Left lung (tissue), 10 donors: ENCODE results near the gene TCF7. TPM values are rescaled to one million over a fixed set of nuclear protein-coding genes. Genes with fewer than 3 reads are reported as not detected.

Experiments used
- ATAC-seq: fragments of 200-7000 bp; cut with Tn5 transposase; one replicate; pipeline ENCODE4 v1.9.1; 2020; ENCODE audit warnings: moderate library complexity
- DNase-seq, 4 donors: peaks; one replicate each; pipeline ENCODE4 v3.0.0-alpha.2; 2013 to 2020
- H3K27ac ChIP-seq, 2 donors: fragments of 200-600 bp; sonication (generic) in 1 of 2; one replicate each; pipeline versions ENCODE4 v1.5.0 to v1.8.0; 2020 to 2021
- H3K27me3 ChIP-seq, 2 donors: fragments of 200-600 bp; sonication (generic) in 1 of 2; one replicate each; pipeline versions ENCODE4 v1.5.0 to v1.8.0; 2020 to 2021
- H3K36me3 ChIP-seq, 2 donors: fragments of 200-600 bp; sonication (generic) in 1 of 2; one replicate each; pipeline versions ENCODE4 v1.5.0 to v1.8.0; 2020 to 2021
- H3K4me1 ChIP-seq, 2 donors: fragments of 200-600 bp; one replicate each; pipeline ENCODE4 v1.8.0; 2021
- H3K4me3 ChIP-seq, 2 donors: fragments of 200-600 bp; sonication (generic) in 1 of 2; one replicate each; pipeline versions ENCODE4 v1.5.0 to v1.8.0; 2020 to 2021; ENCODE audit warnings: mild to moderate bottlenecking in 1 of 2
- H3K9me3 ChIP-seq, 2 donors: fragments of 200-600 bp; sonication (generic) in 1 of 2; one replicate each; pipeline versions ENCODE4 v1.5.0 to v1.8.0; 2020 to 2021
- intact Hi-C, 2 donors: fragments of 100-400 bp; cut with DNase I; formaldehyde crosslinking; loops; one replicate each; pipeline versions ENCODE4 v1.11.2 to v1.14.2; 2022
- polyA plus RNA-seq, 6 donors: library from polyadenylated mRNA; unstranded; fragments of 120-200 nt; gene quantifications; one replicate each; pipeline ENCODE4 v1.2.1, GENCODE V29; 2013; ENCODE audit not compliant: insufficient read length in 6 of 6
- total RNA-seq, 2 donors: library from RNA; stranded (reverse); fragmentation: NEBNext Ultra II Directional; extraction: Animal tissue kit (Norgen Biotek cat#: 25700); gene quantifications; one replicate each; pipeline ENCODE4 v1.2.1, GENCODE V29; 2021
- TF ChIP-seq, protein P1 (sequence below), 2 donors: fragments of 200-600 bp; sonication (generic) in 1 of 2; IDR thresholded peaks; one replicate each; pipeline versions ENCODE4 v1.5.0 to v1.8.0; 2021; ENCODE audit warnings: antibody characterized with exemption in 2 of 2
- donor health status: DM: no; HTN: yes; CAD: no.
- donor health status: DM: no; HTN: no; CAD: no.

The TCF7 gene
- total and polyA plus RNA-seq, 8 donors, result 4.8 to 18.8 (median 17.4) TPM

DNA sequence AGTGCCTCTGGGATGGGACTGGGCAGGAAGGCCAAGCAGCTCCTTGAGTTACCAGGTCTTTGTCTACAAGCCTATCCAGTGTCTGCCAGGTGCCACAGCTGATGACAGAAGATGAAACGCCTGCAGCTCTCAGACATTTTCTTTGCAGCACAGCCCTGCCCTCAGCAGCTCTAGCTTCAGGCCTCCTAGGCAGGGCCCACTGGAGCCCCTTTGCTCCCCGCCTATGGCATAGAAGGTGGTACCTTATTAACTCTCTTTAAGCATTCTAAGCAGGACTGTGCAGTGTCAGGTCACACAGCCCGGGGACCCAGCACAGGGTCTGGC, 63.6 kb downstream of the TCF7 start:
- intact Hi-C loops, result no loop called here
- ATAC-seq (no peak), DNase-seq (no peak)
- no peaks in the 10 kb centered on the region for H3K27me3 ChIP-seq
- H3K36me3 ChIP-seq, result peaks cover 0 to 8% of the 10 kb centered on the region in 2 donors
- H3K4me1 ChIP-seq, result peaks cover 11 to 35% of the 10 kb centered on the region in 2 donors
- H3K27ac ChIP-seq, result peak overlapping the region in 1 of 2 donors; percentile 99
- TF ChIP-seq, protein P1, sequence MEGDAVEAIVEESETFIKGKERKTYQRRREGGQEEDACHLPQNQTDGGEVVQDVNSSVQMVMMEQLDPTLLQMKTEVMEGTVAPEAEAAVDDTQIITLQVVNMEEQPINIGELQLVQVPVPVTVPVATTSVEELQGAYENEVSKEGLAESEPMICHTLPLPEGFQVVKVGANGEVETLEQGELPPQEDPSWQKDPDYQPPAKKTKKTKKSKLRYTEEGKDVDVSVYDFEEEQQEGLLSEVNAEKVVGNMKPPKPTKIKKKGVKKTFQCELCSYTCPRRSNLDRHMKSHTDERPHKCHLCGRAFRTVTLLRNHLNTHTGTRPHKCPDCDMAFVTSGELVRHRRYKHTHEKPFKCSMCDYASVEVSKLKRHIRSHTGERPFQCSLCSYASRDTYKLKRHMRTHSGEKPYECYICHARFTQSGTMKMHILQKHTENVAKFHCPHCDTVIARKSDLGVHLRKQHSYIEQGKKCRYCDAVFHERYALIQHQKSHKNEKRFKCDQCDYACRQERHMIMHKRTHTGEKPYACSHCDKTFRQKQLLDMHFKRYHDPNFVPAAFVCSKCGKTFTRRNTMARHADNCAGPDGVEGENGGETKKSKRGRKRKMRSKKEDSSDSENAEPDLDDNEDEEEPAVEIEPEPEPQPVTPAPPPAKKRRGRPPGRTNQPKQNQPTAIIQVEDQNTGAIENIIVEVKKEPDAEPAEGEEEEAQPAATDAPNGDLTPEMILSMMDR (IDR thresholded peaks at IDR 0.05), result no peak
- H3K4me3 ChIP-seq, result peak overlapping the region in 1 of 2 donors; percentile 88
- H3K9me3 ChIP-seq, result no peaks in the 10 kb centered on the region

DNA sequence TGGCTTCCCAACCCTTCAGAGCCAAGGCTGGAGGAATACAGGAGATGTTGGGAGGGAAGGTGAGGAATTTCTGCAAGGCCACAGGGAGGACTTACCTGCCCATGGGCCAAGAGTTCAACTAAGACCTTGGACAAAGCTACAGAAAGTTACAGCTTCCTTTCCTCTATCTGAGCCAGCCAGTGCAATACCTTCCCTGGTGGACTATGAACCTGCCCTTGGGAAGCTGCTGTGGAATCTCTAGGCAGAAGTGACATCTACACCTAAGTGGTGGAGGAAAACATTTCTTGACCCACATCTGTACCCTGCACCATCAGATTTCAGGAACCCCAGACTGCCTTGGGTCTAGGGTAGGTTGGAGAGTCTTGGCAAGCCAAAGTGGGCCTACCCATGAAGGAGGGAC, 69.0 kb downstream of the TCF7 start:
- H3K4me1 ChIP-seq, result no peaks in the 10 kb centered on the region
- H3K36me3 ChIP-seq, result no peaks in the 10 kb centered on the region
- intact Hi-C loops, result loop anchor here in 1 of 2 donors (10.0 kb wide), 1 partner anchor 101 kb away; no protein-coding TSS in a partner anchor

DNA sequence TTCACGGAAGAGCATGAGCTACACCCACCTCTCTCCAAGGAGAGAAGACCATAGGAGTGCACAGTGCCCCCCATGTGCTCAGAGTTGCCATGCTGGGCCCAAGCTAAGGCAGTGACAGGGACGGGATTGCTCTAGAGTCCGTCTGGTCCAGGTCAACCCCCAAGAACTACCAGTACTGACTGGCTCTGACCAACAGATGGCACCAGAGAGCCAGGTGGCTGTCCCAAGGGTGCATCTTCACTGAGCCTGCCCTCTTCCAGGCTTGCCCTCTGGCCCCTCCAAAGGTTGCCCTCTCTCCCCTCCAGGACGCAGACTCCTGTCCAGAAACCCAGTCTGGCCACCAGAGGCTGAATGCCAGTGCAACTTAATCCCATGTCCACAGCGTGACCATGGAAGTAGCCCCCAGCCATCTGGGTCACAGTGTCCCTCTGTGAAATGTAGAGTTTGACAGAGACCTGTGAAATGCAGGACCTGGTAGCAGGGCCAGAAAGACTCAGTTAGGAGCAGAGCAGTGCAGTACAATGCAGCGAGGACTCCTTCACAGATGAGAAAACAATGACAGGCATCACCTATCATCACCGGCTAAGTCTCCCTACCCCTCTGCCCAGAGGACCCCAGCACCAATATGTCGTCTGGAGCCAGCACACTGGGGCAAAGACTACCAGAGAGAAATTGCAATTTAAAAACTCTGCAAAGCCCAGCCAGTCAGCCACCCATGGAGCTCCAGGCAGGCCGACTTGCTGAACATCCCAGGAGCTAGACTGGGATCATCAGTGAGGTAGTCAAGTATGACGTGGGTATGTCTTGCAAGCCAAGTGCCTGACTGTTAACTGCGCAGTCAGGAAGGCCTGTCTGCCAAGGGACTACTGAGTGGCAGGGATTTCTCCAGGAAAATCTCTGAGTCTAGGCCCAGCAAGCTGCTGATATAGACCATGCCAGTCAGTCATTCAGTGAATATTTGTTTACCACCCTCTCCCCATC, 70.0 kb downstream of the TCF7 start:
- intact Hi-C loops, result loop anchor here (2.0 to 10.0 kb wide), 2 partner anchors 100 to 106 kb away; no protein-coding TSS in a partner anchor
- TF ChIP-seq, protein P1 (IDR thresholded peaks at IDR 0.05), result peak; percentile 85 to 93
- H3K27me3 ChIP-seq, result no peaks in the 10 kb centered on the region
- no peaks in the 10 kb centered on the region for H3K36me3 ChIP-seq
- no peaks in the 10 kb centered on the region for H3K9me3 ChIP-seq
- DNase-seq (peak; percentile 25 to 78 (median 72)), ATAC-seq (peak; percentile 98)
- H3K4me1 ChIP-seq, result no peaks in the 10 kb centered on the region
- H3K27ac ChIP-seq, result no peak overlapping the region
- H3K4me3 ChIP-seq, result no peak overlapping the region

More for the DNA sequence above, 69.0 kb downstream of the TCF7 start:
- H3K9me3 ChIP-seq, result no peaks in the 10 kb centered on the region
- no peak overlapping the region for H3K27ac ChIP-seq
- no peaks in the 10 kb centered on the region for H3K27me3 ChIP-seq
- no peak for ATAC-seq
- TF ChIP-seq, protein P1 (IDR thresholded peaks at IDR 0.05), result no peak
- H3K4me3 ChIP-seq, result no peak overlapping the region
- no peak for DNase-seq

DNA sequence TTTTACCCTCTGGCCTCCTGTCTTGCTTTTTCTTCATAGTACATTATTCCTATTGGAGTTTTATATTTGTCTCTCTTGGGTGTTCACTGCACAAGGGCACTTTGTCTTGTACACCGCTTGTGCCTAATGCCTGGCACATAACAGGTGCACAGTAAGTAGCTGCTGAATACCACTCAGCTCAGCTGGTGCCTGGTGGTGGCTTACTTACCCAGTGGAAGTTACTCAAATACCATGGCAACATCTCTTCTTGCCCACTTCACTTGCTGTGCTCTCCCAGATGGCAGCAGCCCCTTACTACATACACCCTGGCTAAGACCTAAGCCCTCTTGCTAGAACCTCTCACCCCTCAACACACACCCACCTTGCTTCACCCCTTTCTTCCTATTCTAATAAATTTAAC, 73.6 kb downstream of the TCF7 start:
- Histone ChIP-seq H3K4me1 (no peaks in the 10 kb centered on the region), H3K9me3 (no peaks in the 10 kb centered on the region), H3K4me3 (no peak overlapping the region), H3K36me3 (no peaks in the 10 kb centered on the region), H3K27me3 (no peaks in the 10 kb centered on the region), H3K27ac (no peak overlapping the region)
- intact Hi-C loops, result loop anchor here in 1 of 2 donors (10.0 kb wide), 1 partner anchor 97 kb away; no protein-coding TSS in a partner anchor
- TF ChIP-seq, protein P1 (IDR thresholded peaks at IDR 0.05), result no peak
- ATAC-seq (no peak), DNase-seq (no peak)

DNA sequence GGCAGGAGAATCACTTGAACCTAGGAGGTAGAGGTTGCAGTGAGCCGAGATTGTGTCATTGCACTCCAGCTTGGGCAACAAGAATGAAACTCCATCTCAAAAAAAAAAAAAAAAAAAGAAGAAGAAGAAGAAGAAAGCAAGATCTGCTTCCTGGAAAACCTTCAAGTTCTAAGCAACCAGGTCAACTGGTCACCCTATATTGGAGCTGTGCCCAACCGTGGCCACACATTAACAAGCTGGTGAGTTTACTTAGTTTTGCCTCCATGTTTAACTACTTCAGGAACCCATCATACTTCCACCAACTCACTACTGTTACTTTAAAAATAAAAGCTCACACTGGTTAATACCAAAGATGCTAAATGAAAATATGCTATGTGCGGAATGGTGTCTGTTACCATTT, 74.5 kb downstream of the TCF7 start:
- ATAC-seq (no peak), DNase-seq (no peak)
- Histone ChIP-seq H3K27me3 (no peaks in the 10 kb centered on the region), H3K27ac (no peak overlapping the region), H3K9me3 (no peaks in the 10 kb centered on the region), H3K36me3 (no peaks in the 10 kb centered on the region), H3K4me1 (no peaks in the 10 kb centered on the region), H3K4me3 (no peak overlapping the region)
- TF ChIP-seq, protein P1 (IDR thresholded peaks at IDR 0.05), result no peak
- intact Hi-C loops, result loop anchor here in 1 of 2 donors (10.0 kb wide), 1 partner anchor 96 kb away; no protein-coding TSS in a partner anchor
